Erythroblast (primary cell): ENCODE measurements around the gene PROM2.

Experiments
- GATA1 ChIP-seq: IDR thresholded peaks from 2 replicates; pipeline ENCODE4 v1.6.1; 2011; ENCODE audit warnings: low read depth, mild to moderate bottlenecking, control low read depth, low read length, moderate library complexity
- POLR2A ChIP-seq: IDR thresholded peaks from 2 replicates; pipeline ENCODE4 v1.6.1; 2011; ENCODE audit warnings: mild to moderate bottlenecking, low read length

- no peak for TF ChIP-seq POLR2A
- no peak for TF ChIP-seq GATA1
Measured at GRCh38 chr2:95234816-95235215, 39.4 kb upstream of the PROM2 start.
